GM11168 (cell line): Measurements from ENCODE around the gene MED28.
"Not testable (repeated sequence)": the region's sequence is repeated elsewhere in the genome, so short reads cannot be mapped to it uniquely, and the experiment has no call there.

Source experiments
- in situ Hi-C: fragments of 300-500 bp; cut with MboI; formaldehyde crosslinking; loops from one replicate; pipeline ENCODE4 v1.12.0; 2022; ENCODE audit warnings: low sequenced_read_pairs; ENCODE audit not compliant: unreplicated experiment

MED28 gene

GRCh38 chr4:17614416-17615299 lies at the start of gene MED28:
Gene MED28 (plus strand): TSS chr4:17614641. CDS start chr4:17614655, 14 bp downstream.
- in situ Hi-C loops: no loop called here

GRCh38 chr4:17565846-17566245 lies 48.6 kb upstream of the MED28 start:
- in situ Hi-C loops: no loop called here

GRCh38 chr4:17567271-17567670 lies 47.2 kb upstream of the MED28 start:
- in situ Hi-C loops: no loop called here

- in situ Hi-C loops: no loop called here
Measured at GRCh38 chr4:17574206-17574605, 40.2 kb upstream of the MED28 start.

GRCh38 chr4:17575177-17575576 lies 39.3 kb upstream of the MED28 start:
- in situ Hi-C loops: not testable (repeated sequence)

- in situ Hi-C loops: no loop called here
Measured at GRCh38 chr4:17576932-17577664, 37.3 kb upstream of the MED28 start, which contains the start of gene LAP3. Gene LAP3 (plus strand): TSS chr4:17577198. CDS start chr4:17577466, 268 bp downstream.

- in situ Hi-C loops: no loop called here
Measured at GRCh38 chr4:17577665-17578481, 36.6 kb upstream of the MED28 start.

- in situ Hi-C loops: no loop called here
Measured at GRCh38 chr4:17578482-17578891, 36.0 kb upstream of the MED28 start.

- in situ Hi-C loops: no loop called here
Measured at GRCh38 chr4:17580969-17581368, 33.5 kb upstream of the MED28 start.

GRCh38 chr4:17583276-17583675 lies 31.2 kb upstream of the MED28 start:
- in situ Hi-C loops: no loop called here

- in situ Hi-C loops: no loop called here
Measured at GRCh38 chr4:17583941-17584340, 30.5 kb upstream of the MED28 start.

GRCh38 chr4:17584521-17585213 lies 29.8 kb upstream of the MED28 start:
- in situ Hi-C loops: no loop called here

GRCh38 chr4:17587094-17587822 lies 27.2 kb upstream of the MED28 start:
- in situ Hi-C loops: no loop called here

- in situ Hi-C loops: no loop called here
Measured at GRCh38 chr4:17589355-17589754, 25.1 kb upstream of the MED28 start.

GRCh38 chr4:17595471-17596005 lies 18.9 kb upstream of the MED28 start:
- in situ Hi-C loops: no loop called here

GRCh38 chr4:17597517-17597916 lies 16.9 kb upstream of the MED28 start:
- in situ Hi-C loops: no loop called here

- in situ Hi-C loops: no loop called here
Measured at GRCh38 chr4:17599826-17600225, 14.6 kb upstream of the MED28 start.

- in situ Hi-C loops: no loop called here
Measured at GRCh38 chr4:17605236-17605635, 9.2 kb upstream of the MED28 start.
